Measurements from ENCODE around the gene MYRIP.

- TF ChIP-seq HDGF (IDR thresholded peaks at IDR 0.05; ENCODE audit: borderline replicate concordance): no peak
- no peak for TF ChIP-seq FOXM1 (IDR thresholded peaks at IDR 0.05; ENCODE audit: borderline replicate concordance)
- TF ChIP-seq PKNOX1 (IDR thresholded peaks at IDR 0.05): no peak
- TF ChIP-seq TARDBP (IDR thresholded peaks at IDR 0.05): no peak
- TF ChIP-seq SP1 (IDR thresholded peaks at IDR 0.05): no peak
- no peak for TF ChIP-seq ELF4 (IDR thresholded peaks at IDR 0.05)
- TF ChIP-seq LEF1 (IDR thresholded peaks at IDR 0.05; ENCODE audit: borderline replicate concordance): no peak
- no peak for TF ChIP-seq ZNF384 (IDR thresholded peaks at IDR 0.05)
- no peak for TF ChIP-seq SUZ12 (IDR thresholded peaks at IDR 0.05)
These were observed 392.4 kb downstream of the MYRIP start for GRCh38 chr3:40201770-40202169.
